Measurements from ENCODE around the gene NHLRC1. TPM values are rescaled to one million over a fixed set of nuclear protein-coding genes. Genes with fewer than 3 reads are reported as not detected.

The NHLRC1 gene
- total and polyA plus RNA-seq, 9 of the 15 experiments (the other 6 are each of a cell fraction or from before 2014, with no cell fraction given) = not detected

DNA sequence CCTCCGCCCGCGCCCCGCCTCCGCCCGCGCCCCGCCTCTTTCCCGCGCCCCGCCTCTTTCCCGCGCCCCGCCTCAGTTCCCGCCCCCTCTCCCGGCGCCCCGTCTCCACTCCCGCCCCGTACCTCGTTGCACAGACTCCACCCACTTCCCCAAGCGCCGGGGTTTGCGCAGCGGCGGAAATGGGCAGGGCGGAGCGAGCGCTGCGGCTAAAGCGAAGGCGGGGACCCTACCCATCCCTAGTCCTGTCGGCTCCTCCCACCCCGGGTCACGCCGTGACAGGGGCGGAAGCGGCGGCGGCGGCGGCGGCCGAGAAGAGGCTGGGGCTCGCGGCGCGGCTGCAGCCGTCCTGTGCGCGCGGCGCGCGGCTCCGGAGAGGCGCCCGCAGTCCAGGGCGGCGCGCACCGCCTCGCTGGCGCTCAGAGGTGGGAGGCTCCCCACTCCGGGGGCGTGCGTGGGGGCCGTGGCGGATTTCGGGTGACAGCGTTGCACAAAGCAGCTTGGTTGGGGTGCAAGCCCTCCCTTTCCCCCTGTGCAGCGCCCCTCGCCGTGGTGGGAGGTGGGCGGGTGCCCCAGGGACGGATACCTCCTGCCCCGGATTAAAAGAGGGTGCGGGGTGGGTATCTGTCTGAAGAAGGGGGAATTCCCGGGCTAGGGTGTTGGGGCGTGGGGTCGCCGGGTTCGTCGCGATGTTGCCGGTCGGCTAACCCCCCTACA lies 32.8 kb upstream of the NHLRC1 start, which contains the start of gene KDM1B (continued):
- no peak; the same call in 1 of the 2 replicates for TF ChIP-seq POLR2A (conservative IDR thresholded peaks at IDR 0.05)
- TF ChIP-seq, protein P1, sequence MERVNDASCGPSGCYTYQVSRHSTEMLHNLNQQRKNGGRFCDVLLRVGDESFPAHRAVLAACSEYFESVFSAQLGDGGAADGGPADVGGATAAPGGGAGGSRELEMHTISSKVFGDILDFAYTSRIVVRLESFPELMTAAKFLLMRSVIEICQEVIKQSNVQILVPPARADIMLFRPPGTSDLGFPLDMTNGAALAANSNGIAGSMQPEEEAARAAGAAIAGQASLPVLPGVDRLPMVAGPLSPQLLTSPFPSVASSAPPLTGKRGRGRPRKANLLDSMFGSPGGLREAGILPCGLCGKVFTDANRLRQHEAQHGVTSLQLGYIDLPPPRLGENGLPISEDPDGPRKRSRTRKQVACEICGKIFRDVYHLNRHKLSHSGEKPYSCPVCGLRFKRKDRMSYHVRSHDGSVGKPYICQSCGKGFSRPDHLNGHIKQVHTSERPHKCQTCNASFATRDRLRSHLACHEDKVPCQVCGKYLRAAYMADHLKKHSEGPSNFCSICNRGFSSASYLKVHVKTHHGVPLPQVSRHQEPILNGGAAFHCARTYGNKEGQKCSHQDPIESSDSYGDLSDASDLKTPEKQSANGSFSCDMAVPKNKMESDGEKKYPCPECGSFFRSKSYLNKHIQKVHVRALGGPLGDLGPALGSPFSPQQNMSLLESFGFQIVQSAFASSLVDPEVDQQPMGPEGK (CRISPR knock-in tag; IDR thresholded peaks at IDR 0.05; ENCODE audit: borderline replicate concordance) = no peak
- TF ChIP-seq POLR2AphosphoS2 (IDR thresholded peaks at IDR 0.05; ENCODE audit: low read length) = no peak
- TF ChIP-seq ZNF551 (CRISPR knock-in tag; IDR thresholded peaks at IDR 0.05) = no peak
- no peak for TF ChIP-seq NCOA2 (IDR thresholded peaks at IDR 0.05; ENCODE audit: partially characterized antibody in 2 of 2)
- no peak for TF ChIP-seq TCF7 (IDR thresholded peaks at IDR 0.05; ENCODE audit: borderline replicate concordance)
- TF ChIP-seq, protein P2, sequence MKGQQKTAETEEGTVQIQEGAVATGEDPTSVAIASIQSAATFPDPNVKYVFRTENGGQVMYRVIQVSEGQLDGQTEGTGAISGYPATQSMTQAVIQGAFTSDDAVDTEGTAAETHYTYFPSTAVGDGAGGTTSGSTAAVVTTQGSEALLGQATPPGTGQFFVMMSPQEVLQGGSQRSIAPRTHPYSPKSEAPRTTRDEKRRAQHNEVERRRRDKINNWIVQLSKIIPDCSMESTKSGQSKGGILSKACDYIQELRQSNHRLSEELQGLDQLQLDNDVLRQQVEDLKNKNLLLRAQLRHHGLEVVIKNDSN (CRISPR knock-in tag; IDR thresholded peaks at IDR 0.05) = no peak
- TF ChIP-seq, protein P3, sequence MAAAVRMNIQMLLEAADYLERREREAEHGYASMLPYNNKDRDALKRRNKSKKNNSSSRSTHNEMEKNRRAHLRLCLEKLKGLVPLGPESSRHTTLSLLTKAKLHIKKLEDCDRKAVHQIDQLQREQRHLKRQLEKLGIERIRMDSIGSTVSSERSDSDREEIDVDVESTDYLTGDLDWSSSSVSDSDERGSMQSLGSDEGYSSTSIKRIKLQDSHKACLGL (CRISPR knock-in tag; IDR thresholded peaks at IDR 0.05; ENCODE audit: borderline replicate concordance, poor library complexity, severe bottlenecking) = no peak
- TF ChIP-seq, protein P4, sequence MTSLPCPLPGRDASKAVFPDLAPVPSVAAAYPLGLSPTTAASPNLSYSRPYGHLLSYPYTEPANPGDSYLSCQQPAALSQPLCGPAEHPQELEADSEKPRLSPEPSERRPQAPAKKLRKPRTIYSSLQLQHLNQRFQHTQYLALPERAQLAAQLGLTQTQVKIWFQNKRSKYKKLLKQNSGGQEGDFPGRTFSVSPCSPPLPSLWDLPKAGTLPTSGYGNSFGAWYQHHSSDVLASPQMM (CRISPR knock-in tag; IDR thresholded peaks at IDR 0.05) = no peak
- TF ChIP-seq XRCC5 (IDR thresholded peaks at IDR 0.05; ENCODE audit: low read depth, low read length) = no peak
- TF ChIP-seq, protein P5, sequence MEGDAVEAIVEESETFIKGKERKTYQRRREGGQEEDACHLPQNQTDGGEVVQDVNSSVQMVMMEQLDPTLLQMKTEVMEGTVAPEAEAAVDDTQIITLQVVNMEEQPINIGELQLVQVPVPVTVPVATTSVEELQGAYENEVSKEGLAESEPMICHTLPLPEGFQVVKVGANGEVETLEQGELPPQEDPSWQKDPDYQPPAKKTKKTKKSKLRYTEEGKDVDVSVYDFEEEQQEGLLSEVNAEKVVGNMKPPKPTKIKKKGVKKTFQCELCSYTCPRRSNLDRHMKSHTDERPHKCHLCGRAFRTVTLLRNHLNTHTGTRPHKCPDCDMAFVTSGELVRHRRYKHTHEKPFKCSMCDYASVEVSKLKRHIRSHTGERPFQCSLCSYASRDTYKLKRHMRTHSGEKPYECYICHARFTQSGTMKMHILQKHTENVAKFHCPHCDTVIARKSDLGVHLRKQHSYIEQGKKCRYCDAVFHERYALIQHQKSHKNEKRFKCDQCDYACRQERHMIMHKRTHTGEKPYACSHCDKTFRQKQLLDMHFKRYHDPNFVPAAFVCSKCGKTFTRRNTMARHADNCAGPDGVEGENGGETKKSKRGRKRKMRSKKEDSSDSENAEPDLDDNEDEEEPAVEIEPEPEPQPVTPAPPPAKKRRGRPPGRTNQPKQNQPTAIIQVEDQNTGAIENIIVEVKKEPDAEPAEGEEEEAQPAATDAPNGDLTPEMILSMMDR (IDR thresholded peaks at IDR 0.05 in 2 of 3, conservative IDR thresholded peaks at IDR 0.05 in 1 of 3; ENCODE audit: insufficient read depth in 2 of 3, low read depth in 1 of 3, low read length in 3 of 3) = no peak
- 0 out of 2 replicates have a peak, but pooled peaks have one; percentile 36 for TF ChIP-seq KLF1 (tag; IDR thresholded peaks at IDR 0.05)
- TF ChIP-seq COPS2 (conservative IDR thresholded peaks at IDR 0.05) = no peak
- TF ChIP-seq, protein P6, sequence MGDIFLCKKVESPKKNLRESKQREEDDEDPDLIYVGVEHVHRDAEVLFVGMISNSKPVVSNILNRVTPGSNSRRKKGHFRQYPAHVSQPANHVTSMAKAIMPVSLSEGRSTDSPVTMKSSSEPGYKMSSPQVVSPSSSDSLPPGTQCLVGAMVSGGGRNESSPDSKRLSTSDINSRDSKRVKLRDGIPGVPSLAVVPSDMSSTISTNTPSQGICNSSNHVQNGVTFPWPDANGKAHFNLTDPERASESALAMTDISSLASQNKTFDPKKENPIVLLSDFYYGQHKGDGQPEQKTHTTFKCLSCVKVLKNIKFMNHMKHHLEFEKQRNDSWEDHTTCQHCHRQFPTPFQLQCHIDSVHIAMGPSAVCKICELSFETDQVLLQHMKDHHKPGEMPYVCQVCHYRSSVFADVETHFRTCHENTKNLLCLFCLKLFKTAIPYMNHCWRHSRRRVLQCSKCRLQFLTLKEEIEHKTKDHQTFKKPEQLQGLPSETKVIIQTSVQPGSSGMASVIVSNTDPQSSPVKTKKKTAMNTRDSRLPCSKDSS (IDR thresholded peaks at IDR 0.05; ENCODE audit: low read depth, partially characterized antibody) = no peak
- no peak for TF ChIP-seq EHMT2 (IDR thresholded peaks at IDR 0.05)

Data from K562 (cell line).